ENCODE results near the gene UBL7.

The UBL7 gene

GRCh38 chr15:74438206-74438605 lies 22.8 kb downstream of the UBL7 start:
- DNase-seq: no peak

- DNase-seq: no peak
Measured at GRCh38 chr15:74434263-74435136, 26.5 kb downstream of the UBL7 start.

GRCh38 chr15:74433592-74434262 lies 27.2 kb downstream of the UBL7 start, which contains the start of gene SEMA7A:
Gene SEMA7A, minus strand, starts transcription at chr15:74433958. Its CDS starts 40 bp downstream, at chr15:74433918.
- DNase-seq: no peak

GRCh38 chr15:74432968-74433591 lies 27.9 kb downstream of the UBL7 start:
- no peak for DNase-seq

- DNase-seq: no peak
Measured at GRCh38 chr15:74432271-74432967, 28.5 kb downstream of the UBL7 start.

GRCh38 chr15:74431645-74432044 lies 29.3 kb downstream of the UBL7 start:
- DNase-seq: no peak

- no peak for DNase-seq
Measured at GRCh38 chr15:74431116-74431515, 29.8 kb downstream of the UBL7 start.

GRCh38 chr15:74430510-74430951 lies 30.4 kb downstream of the UBL7 start:
- no peak for DNase-seq

- DNase-seq: no peak
Measured at GRCh38 chr15:74429781-74430400, 31.1 kb downstream of the UBL7 start.

GRCh38 chr15:74428970-74429780 lies 31.8 kb downstream of the UBL7 start:
- DNase-seq: no peak

GRCh38 chr15:74428442-74428787 lies 32.5 kb downstream of the UBL7 start:
- no peak for DNase-seq

- no peak for DNase-seq
Measured at GRCh38 chr15:74427607-74428441, 33.1 kb downstream of the UBL7 start.

- no peak for DNase-seq
Measured at GRCh38 chr15:74426404-74427281, 34.3 kb downstream of the UBL7 start.

GRCh38 chr15:74425630-74426029 lies 35.3 kb downstream of the UBL7 start:
- DNase-seq: no peak

- DNase-seq: no peak
Measured at GRCh38 chr15:74424901-74425528, 35.9 kb downstream of the UBL7 start.

- no peak for DNase-seq
Measured at GRCh38 chr15:74423431-74424257, 37.3 kb downstream of the UBL7 start.

GRCh38 chr15:74422652-74423430 lies 38.1 kb downstream of the UBL7 start:
- no peak for DNase-seq
